Right lobe of liver (tissue), 4 donors: Measurements from ENCODE around the gene ATG14.

Source experiments
- CTCF ChIP-seq, 4 donors: fragments of 200-600 bp in 3 of 4; fragments of 450-650 bp in 1 of 4; IDR thresholded peaks; one replicate each; pipeline versions ENCODE4 v1.5.1 to v1.8.0; 2016 to 2022; ENCODE audit warnings: antibody characterized with exemption in 4 of 4, mild to moderate bottlenecking in 2 of 4
- POLR2A ChIP-seq: fragments of 450-650 bp; IDR thresholded peaks from one replicate; pipeline ENCODE4 v1.6.1; 2017; ENCODE audit warnings: antibody characterized with exemption, mild to moderate bottlenecking
- donor health status: DM: no; HTN: no; CAD: no.
- donor health status: DM: no; HTN: no; CAD: no.
- donor health status: DM: no; HTN: yes; CAD: no.

- TF ChIP-seq POLR2A (no peak), CTCF (IDR thresholded peaks at IDR 0.05) (no peak)
Observed at GRCh38 chr14:55427439-55427838, 15.8 kb upstream of the ATG14 start.
